IPS DF 6.9 (cell line): ENCODE measurements around the gene CDK11B.
A peak's percentile ranks its signal among the peaks of the same experiment; 100 is the strongest.

Source experiments
- DNase-seq: peaks from one replicate; pipeline ENCODE4 v3.0.0-alpha.2; 2013; ENCODE audit warnings: low read depth, low spot score
- H3K27ac ChIP-seq: one replicate; pipeline ENCODE4 v1.5.1; 2013; ENCODE audit warnings: low read length, control low read depth
- H3K27me3 ChIP-seq: 2 replicates; pipeline ENCODE4 v1.6.1; 2013; ENCODE audit warnings: mild to moderate bottlenecking, low read length; ENCODE audit not compliant: control insufficient read depth, insufficient read depth
- H3K36me3 ChIP-seq: 2 replicates; pipeline ENCODE4 v1.6.1; 2013; ENCODE audit warnings: low read length; ENCODE audit not compliant: control insufficient read depth, insufficient read depth
- H3K4me1 ChIP-seq: 2 replicates; pipeline ENCODE4 v1.6.1; 2013; ENCODE audit warnings: low read length; ENCODE audit not compliant: control insufficient read depth, insufficient read depth
- H3K4me3 ChIP-seq: 2 replicates; pipeline ENCODE4 v1.5.1; 2013; ENCODE audit warnings: mild to moderate bottlenecking, low read length
- H3K9me3 ChIP-seq: 2 replicates; pipeline ENCODE4 v1.6.1; 2013; ENCODE audit warnings: low read length, inconsistent platforms; ENCODE audit not compliant: control insufficient read depth, insufficient read depth
- WGBS: extraction: QIAGEN DNeasy Blood & Tissue Kit; methylation state at CpG from one replicate; pipeline ENCODE4 v1.1.7; 2013; ENCODE audit warnings: mixed read lengths, missing lambda C conversion rate; ENCODE audit not compliant: insufficient read length, insufficient coverage; 5-methylcytosine and 5-hydroxymethylcytosine counted together

CDK11B gene

DNA sequence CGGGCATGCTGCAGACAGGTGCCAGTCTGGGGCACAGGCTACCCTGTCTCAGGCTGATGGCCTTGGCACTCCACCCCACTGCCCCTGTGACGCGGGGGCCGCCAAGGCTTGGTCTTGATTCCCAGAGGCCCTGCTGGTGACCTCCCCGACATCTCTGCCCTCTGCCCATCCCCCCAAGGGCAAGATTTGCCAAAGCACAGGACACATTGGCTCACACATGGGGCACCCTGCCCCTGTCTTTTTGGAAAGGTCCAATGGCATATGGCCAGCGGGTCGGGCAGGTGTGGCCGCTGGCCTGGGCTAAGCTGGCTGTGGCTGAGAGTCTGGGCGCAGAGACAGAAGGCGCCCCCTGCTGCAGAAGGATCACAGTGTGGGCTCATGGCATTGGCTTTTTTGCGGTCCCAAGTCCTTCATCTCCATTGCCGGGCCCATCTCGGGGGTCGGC is 38.9 kb downstream of the CDK11B start:
- H3K27me3 ChIP-seq = no peaks in the 10 kb centered on the region
- H3K27ac ChIP-seq = no peak overlapping the region
- H3K36me3 ChIP-seq = no peaks in the 10 kb centered on the region
- DNase-seq = no peak
- H3K4me1 ChIP-seq = 0 out of 2 replicates have a peak, but pooled peaks cover 3% of the 10 kb centered on the region
- no peaks in the 10 kb centered on the region for H3K9me3 ChIP-seq
- no CpG with 5 or more reads among the region's 14 CpGs for WGBS
- no peak overlapping the region for H3K4me3 ChIP-seq

DNA sequence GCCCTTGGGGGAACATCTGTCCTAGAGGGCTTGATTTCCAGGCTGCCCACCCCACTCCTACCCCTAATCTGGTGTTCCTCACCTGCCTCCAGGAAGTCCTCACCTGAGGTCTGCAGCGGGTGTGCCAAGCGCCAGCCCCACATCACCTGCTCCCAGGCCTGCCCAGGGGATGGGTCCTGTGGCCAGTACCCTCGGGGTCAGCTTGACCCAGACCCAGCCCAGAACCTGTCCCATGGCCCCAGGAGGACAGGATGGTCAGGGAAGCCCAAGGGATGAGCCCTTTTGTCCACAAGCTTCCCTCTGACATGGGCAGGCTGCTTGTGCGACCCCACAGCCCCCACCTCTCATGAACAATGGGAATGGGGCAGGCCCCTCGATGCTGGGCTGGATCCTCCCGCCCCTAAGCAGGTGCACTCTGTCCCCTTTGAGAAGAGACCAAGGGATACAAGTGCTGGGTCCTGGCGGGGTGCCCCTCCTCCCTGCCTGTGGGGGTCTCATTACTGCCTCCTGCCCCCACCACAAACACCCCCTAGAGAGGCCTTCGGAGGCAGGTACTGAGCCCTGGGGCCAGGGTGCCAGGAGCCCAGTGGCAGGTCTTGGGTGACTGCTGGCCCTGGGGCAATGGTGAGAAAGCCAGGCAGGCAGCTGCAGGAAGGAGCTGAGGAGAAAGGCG is 40.3 kb downstream of the CDK11B start:
- Histone ChIP-seq H3K4me3 (no peak overlapping the region), H3K27me3 (no peaks in the 10 kb centered on the region), H3K27ac (no peak overlapping the region), H3K36me3 (no peaks in the 10 kb centered on the region), H3K9me3 (no peaks in the 10 kb centered on the region), H3K4me1 (0 out of 2 replicates have a peak, but pooled peaks cover 3% of the 10 kb centered on the region)
- WGBS = no CpG with 5 or more reads among the region's 9 CpGs
- DNase-seq = no peak

DNA sequence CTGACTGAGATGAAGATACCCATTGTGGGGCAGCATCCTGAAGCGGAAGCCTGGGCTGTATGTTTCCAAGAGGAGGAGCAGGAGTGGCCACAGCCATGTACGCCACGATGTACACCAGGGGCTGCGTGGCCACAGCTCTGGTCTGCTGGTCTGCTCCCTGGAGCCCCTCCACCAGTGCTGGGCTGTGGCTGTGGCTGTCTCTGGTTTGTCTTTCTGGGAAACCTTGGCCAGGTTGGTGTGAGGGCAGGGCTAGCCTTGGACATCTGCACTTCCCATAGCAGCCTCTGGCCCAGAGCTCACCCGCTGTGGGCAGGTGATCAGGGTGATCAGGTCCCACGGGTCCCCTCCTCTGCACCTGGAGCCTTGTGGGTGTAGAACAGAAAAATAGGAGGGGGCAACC is 40.9 kb downstream of the CDK11B start:
- H3K4me3 ChIP-seq = no peak overlapping the region
- no peak overlapping the region for H3K27ac ChIP-seq
- WGBS = no CpG with 5 or more reads among the region's 6 CpGs
- no peaks in the 10 kb centered on the region for H3K9me3 ChIP-seq
- H3K4me1 ChIP-seq = 0 out of 2 replicates have a peak, but pooled peaks cover 3% of the 10 kb centered on the region
- H3K36me3 ChIP-seq = no peaks in the 10 kb centered on the region
- H3K27me3 ChIP-seq = no peaks in the 10 kb centered on the region
- no peak for DNase-seq

DNA sequence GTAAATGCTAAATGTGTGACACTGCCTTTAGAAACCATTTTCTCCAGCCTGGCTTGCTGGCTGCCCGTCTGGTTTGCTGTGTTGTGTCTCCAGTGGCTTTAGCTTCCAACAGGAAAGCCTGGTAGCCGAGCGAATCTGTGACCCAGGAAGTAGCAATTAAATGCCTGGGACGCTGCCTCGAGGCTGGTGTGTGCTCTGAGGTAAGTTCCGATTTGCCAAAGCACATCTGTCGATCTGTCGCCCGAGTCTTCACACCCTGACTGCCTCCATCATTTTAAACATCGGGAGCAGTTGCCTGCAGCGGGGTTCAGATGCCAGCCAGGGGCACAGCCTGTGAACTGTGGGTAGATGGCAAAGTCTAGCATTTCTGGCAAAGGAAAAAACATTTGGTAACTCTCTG is 41.3 kb downstream of the CDK11B start:
- Histone ChIP-seq H3K27me3 (no peaks in the 10 kb centered on the region), H3K36me3 (no peaks in the 10 kb centered on the region), H3K4me3 (no peak overlapping the region), H3K9me3 (no peaks in the 10 kb centered on the region), H3K27ac (no peak overlapping the region), H3K4me1 (0 out of 2 replicates have a peak, but pooled peaks cover 3% of the 10 kb centered on the region)
- no CpG with 5 or more reads among the region's 11 CpGs for WGBS
- DNase-seq = no peak

DNA sequence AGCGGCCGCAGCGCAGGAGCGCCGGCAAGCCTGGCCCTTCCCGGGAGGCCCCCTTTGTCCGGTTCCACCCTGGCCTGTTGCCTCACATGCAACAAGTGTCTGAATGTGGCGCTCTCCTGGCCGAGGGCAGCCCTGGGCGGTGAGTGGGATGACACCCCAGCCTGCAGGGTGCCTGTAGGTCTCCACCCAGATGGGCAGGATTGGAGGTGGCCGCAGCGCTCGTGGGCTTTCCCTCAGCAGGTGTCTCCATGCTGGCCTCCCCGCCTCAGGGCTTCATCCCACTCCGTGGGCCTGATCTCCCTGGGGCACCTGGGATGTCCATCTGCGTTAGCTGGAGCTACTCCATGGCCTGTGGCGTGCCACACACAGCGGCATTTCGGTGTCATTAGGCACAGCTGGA is 42.0 kb downstream of the CDK11B start:
- Histone ChIP-seq H3K27me3 (no peaks in the 10 kb centered on the region), H3K27ac (no peak overlapping the region), H3K4me1 (0 out of 2 replicates have a peak, but pooled peaks cover 3% of the 10 kb centered on the region), H3K36me3 (no peaks in the 10 kb centered on the region), H3K9me3 (no peaks in the 10 kb centered on the region), H3K4me3 (no peak overlapping the region)
- WGBS = no CpG with 5 or more reads among the region's 19 CpGs
- DNase-seq = no peak

DNA sequence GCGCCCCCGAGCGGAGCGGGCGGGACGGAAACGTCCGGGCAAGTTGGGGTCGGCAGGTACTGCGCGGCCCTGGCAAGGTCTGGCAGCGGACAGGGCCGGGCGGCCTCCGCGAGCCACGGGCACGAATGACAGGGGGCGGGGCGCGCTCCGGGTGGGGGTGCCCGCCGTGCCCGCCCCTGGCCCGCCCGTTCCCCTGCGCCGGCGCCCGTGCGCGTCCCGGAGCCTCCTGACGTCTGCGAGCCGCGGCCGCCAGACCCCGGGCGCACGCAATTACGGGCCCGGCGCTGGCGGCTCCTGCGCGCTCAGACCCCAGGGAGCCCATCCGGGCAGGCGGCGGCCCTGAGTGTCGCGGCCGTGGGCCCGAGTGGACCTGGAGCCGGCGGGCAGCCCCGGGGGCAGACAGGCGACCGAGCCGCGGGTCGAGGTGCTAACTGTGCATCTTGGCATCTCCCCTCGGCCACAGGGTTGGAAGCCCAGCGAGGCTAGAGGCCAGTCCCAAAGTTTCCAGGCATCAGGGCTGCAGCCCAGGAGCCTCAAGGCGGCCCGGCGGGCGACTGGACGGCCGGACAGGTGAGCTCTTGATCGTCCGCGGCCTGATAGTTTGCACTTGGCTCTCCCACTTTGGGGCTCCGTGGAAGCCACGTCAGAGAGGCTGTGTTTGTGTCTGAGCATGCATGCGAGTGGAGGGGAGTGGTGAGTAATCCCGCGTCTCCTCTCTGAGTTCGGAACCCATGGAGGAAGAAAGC is 42.6 kb downstream of the CDK11B start:
- H3K36me3 ChIP-seq = no peaks in the 10 kb centered on the region
- H3K27ac ChIP-seq = no peak overlapping the region
- no peak for DNase-seq
- no CpG with 5 or more reads among the region's 80 CpGs for WGBS
- peak overlapping the region; percentile 82 for H3K4me3 ChIP-seq
- H3K27me3 ChIP-seq = no peaks in the 10 kb centered on the region
- H3K4me1 ChIP-seq = 0 out of 2 replicates have a peak, but pooled peaks cover 3% of the 10 kb centered on the region
- no peaks in the 10 kb centered on the region for H3K9me3 ChIP-seq

DNA sequence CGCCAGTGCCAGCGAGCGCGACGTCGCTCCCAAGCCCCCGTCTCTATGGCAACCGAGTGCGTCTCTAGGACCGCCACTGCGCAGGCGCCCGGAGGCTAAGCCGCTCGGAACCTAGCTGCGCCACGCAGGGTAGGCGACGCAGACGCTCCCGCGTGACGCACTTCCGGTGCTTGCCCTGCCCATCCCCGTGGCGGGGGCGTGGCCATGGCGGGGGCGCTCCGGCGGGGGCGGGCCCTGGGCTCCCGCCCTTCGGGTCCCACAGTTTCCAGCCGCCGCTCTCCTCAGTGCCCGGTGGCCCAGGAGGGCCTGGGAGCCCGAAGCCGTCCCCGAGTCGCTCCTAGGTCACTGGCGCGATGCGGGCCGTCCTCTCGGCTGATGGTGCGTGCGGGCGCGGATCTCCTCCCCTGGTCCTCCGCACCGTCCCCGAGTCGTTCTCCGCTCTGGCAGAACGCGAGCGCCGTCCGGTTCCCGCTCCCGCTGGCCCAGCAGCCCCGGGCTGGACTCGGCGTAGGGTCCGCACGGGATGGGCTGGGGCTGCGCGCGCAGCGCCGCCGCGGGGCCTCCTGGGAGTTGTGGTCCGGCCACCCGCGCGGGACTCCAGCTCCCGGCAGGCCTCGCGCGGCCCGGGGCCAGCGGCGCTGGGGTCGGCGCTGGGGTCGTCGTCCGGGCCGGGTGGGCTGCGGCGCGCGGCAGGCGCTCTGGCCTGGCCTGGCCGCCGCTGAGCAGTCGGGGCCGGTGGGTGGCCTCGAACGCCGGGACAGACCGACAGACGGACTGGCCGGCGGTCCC is 43.4 kb downstream of the CDK11B start, which contains the start of gene MIB2:
TSS of gene MIB2 (plus strand) at position 245 of the 789 bp plus-strand sequence. CDS start 7,953 bp downstream, outside the sequence.
- Histone ChIP-seq H3K4me1 (0 out of 2 replicates have a peak, but pooled peaks cover 3% of the 10 kb centered on the region), H3K4me3 (peak within 1 kb of the TSS; percentile 82), H3K9me3 (no peaks in the 10 kb centered on the region), H3K27me3 (no peaks in the 10 kb centered on the region), H3K27ac (no peak within 1 kb of the TSS), H3K36me3 (no peaks in the 10 kb centered on the region)
- DNase-seq = peak; percentile 97
- WGBS = no CpG with 5 or more reads among the region's 107 CpGs

DNA sequence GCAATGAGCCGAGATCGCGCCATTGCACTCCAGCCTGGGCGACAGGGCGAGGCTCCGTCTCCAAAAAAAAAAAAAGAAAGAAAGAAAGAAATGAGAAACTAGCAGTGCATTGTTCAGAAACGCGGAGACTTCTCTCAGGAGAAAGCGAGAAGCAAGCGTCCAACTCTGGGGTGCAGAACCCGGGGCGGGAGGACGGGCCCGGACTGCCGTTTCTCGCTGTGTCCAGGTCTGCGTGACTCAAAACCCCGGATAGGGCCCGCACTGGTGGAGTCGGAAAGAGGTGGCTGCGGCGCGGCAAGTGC is 43.9 kb downstream of the CDK11B start:
- no CpG with 5 or more reads among the region's 23 CpGs for WGBS
- peak overlapping the region; percentile 82; the same call in 1 of the 2 replicates for H3K4me3 ChIP-seq

DNA sequence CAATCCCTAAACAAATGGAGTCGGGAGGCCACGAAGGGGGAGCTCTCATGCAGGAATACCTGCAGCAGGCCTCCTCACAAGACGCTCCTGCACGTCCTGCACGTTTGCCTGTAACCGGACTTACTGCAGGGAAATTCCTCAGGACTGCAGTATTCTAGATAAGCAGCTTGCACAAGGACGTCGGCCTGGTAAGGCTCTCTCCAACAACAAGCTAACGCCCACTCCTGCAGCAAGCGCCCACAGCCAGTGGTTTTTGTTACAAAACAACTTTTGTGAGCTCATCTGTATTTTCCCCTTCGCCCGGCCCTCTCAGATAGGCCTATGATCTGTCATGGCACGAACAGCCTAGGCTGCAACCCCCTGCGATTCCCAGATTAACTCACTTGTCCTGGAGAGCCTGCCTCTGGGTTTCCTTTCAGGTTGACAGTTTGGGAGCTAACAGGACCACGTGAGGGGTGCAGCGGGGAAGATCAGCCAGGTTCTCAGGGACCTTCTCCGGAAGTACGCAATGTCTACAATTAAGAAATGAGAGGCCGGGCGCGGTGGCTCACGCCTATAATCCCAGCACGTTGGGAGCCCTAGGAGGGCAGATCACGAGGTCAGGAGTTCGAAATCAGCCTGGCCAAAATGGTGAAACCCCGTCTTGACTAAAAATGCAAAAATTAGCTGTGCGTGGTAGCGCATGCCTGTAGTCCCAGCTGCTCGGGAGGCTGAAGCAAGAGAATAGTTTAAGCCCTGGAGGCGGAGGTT is 44.4 kb downstream of the CDK11B start:
- Histone ChIP-seq H3K4me1 (0 out of 2 replicates have a peak, but pooled peaks cover 3% of the 10 kb centered on the region), H3K36me3 (no peaks in the 10 kb centered on the region), H3K4me3 (peak overlapping the region; percentile 82; the same call in 1 of the 2 replicates), H3K9me3 (no peaks in the 10 kb centered on the region), H3K27ac (no peak overlapping the region), H3K27me3 (no peaks in the 10 kb centered on the region)
- WGBS = no CpG with 5 or more reads among the region's 30 CpGs
- no peak for DNase-seq

More for the DNA sequence above, 43.9 kb downstream of the CDK11B start:
- Histone ChIP-seq H3K36me3 (no peaks in the 10 kb centered on the region), H3K9me3 (no peaks in the 10 kb centered on the region), H3K4me1 (0 out of 2 replicates have a peak, but pooled peaks cover 3% of the 10 kb centered on the region), H3K27me3 (no peaks in the 10 kb centered on the region), H3K27ac (no peak overlapping the region)
- no peak for DNase-seq
